ENCODE data around the gene GPBP1L1. TPM values are rescaled to one million over a fixed set of nuclear protein-coding genes. Genes with fewer than 3 reads are reported as not detected.

The GPBP1L1 gene
- polyA plus RNA-seq, 1 donor (not counting 4 experiments of a cell fraction or from before 2014, with no cell fraction given) = 64.1 TPM

DNA sequence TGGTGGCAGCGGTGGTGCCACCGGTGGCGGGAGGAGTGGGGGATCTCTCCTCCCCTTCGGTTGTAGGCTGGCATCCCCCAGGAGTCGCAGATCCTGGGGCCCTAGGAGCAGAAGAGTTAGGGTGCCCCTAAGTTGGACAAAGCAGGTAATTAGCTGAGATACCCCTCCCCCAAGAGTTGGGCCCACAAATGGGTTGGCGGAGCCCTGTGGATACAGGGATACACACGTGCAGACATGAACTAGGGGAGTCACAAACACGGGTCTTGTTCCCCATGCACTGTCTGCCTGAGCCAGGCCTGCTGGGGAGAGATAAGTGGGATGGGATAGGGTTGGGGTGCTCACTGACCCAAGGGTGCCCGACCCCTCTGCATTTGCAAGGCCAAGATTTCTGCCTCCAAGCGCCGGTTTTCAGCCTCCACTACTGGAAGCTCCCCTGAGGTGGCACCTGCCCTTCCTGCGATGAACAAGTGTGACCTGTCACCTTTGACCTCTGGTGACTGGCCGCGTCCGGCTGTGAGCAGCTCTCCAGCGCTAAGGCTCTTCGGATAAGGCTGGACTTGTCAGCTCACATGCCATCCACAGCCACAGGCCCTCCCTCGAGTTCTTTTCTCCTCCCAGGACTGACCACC lies 64.3 kb downstream of the GPBP1L1 start:
- Histone ChIP-seq H4K20me1 (ENCODE audit: control insufficient read depth, extremely low read depth, insufficient read depth, low read length) (no peaks in the 10 kb centered on the region), H2AFZ (ENCODE audit: control insufficient read depth, low read length) (no peak overlapping the region), H3K27ac (ENCODE audit: control insufficient read depth, insufficient read depth, low read length) (no peak overlapping the region), H3K4me3 (ENCODE audit: control insufficient read depth in 2 of 3, extremely low read depth in 1 of 3, insufficient read depth in 2 of 3, low read depth in 1 of 3, low read length in 3 of 3) (no peak overlapping the region), H3K9ac (ENCODE audit: control insufficient read depth, extremely low read depth, insufficient read depth, low read length) (no peak overlapping the region), H3K9me3 (ENCODE audit: control insufficient read depth, low read depth, low read length) (no peaks in the 10 kb centered on the region), H3K36me3 (ENCODE audit: control insufficient read depth in 2 of 2, extremely low read depth in 1 of 2, insufficient read depth in 2 of 2, low read length in 2 of 2) (peaks cover 12 to 15% of the 10 kb centered on the region in 2 experiments), H3K27me3 (ENCODE audit: control insufficient read depth, extremely low read depth, insufficient read depth, low read length) (no peaks in the 10 kb centered on the region), H3K4me2 (ENCODE audit: control insufficient read depth, extremely low read depth, insufficient read depth, low read depth, low read length) (no peak overlapping the region), H3K79me2 (ENCODE audit: control insufficient read depth, insufficient read depth, low read length) (no peaks in the 10 kb centered on the region), H3K4me1 (ENCODE audit: control insufficient read depth, extremely low read depth, insufficient read depth, low read length) (peaks cover 17% of the 10 kb centered on the region), H3K9me1 (ENCODE audit: control insufficient read depth, extremely low read depth, insufficient read depth, low read length) (peaks cover 5% of the 10 kb centered on the region)
- DNase-seq (ENCODE audit: low read depth, low spot score) = no peak
- FAIRE-seq = no peak
- TF ChIP-seq, protein P1, sequence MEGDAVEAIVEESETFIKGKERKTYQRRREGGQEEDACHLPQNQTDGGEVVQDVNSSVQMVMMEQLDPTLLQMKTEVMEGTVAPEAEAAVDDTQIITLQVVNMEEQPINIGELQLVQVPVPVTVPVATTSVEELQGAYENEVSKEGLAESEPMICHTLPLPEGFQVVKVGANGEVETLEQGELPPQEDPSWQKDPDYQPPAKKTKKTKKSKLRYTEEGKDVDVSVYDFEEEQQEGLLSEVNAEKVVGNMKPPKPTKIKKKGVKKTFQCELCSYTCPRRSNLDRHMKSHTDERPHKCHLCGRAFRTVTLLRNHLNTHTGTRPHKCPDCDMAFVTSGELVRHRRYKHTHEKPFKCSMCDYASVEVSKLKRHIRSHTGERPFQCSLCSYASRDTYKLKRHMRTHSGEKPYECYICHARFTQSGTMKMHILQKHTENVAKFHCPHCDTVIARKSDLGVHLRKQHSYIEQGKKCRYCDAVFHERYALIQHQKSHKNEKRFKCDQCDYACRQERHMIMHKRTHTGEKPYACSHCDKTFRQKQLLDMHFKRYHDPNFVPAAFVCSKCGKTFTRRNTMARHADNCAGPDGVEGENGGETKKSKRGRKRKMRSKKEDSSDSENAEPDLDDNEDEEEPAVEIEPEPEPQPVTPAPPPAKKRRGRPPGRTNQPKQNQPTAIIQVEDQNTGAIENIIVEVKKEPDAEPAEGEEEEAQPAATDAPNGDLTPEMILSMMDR (optimal IDR thresholded peaks at IDR 0.05 in 1 of 3, IDR thresholded peaks at IDR 0.05 in 1 of 3, conservative IDR thresholded peaks at IDR 0.05 in 1 of 3; ENCODE audit: extremely low read depth in 1 of 3, insufficient read depth in 2 of 3, low read length in 3 of 3) = no peak
- TF ChIP-seq EZH2 (IDR thresholded peaks at IDR 0.05; ENCODE audit: low read length) = no peak
- dilution Hi-C loops (cut with MboI; ENCODE audit: extremely low pct_ligation_motif_present, low sequenced_read_pairs) = no loop called here

DNA sequence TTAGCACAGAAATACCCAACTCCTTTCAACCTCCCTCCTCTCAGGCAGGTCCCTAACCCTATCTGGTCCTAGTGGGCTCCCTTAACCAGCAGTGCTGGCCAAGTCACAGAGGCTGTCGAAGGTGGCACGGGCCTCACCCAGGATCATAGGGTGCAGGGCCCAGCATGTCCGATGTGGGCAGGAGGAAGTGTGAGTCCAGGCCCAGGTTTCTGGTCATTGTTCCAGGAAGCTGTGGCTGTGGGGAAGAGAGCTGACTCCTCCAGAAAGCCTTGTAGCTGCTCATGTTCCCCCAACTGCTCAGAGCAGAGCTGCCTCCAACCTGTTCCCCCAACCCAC lies 64.9 kb downstream of the GPBP1L1 start:
- DNase-seq (ENCODE audit: low read depth, low spot score) = no peak
- H3K27ac ChIP-seq (ENCODE audit: control insufficient read depth, insufficient read depth, low read length) = no peak overlapping the region

More for the DNA sequence above, 64.9 kb downstream of the GPBP1L1 start:
- no peaks in the 10 kb centered on the region for H4K20me1 ChIP-seq (ENCODE audit: control insufficient read depth, extremely low read depth, insufficient read depth, low read length)
- H2AFZ ChIP-seq (ENCODE audit: control insufficient read depth, low read length) = no peak overlapping the region
- no peak overlapping the region for H3K4me2 ChIP-seq (ENCODE audit: control insufficient read depth, extremely low read depth, insufficient read depth, low read depth, low read length)
- no peak overlapping the region for H3K4me3 ChIP-seq (ENCODE audit: control insufficient read depth in 2 of 3, extremely low read depth in 1 of 3, insufficient read depth in 2 of 3, low read depth in 1 of 3, low read length in 3 of 3)
- dilution Hi-C loops (cut with MboI; ENCODE audit: extremely low pct_ligation_motif_present, low sequenced_read_pairs) = no loop called here
- no peaks in the 10 kb centered on the region for H3K27me3 ChIP-seq (ENCODE audit: control insufficient read depth, extremely low read depth, insufficient read depth, low read length)
- FAIRE-seq = no peak
- no peak overlapping the region for H3K9ac ChIP-seq (ENCODE audit: control insufficient read depth, extremely low read depth, insufficient read depth, low read length)
- no peak for TF ChIP-seq EZH2 (IDR thresholded peaks at IDR 0.05; ENCODE audit: low read length)
- TF ChIP-seq, protein P1 (optimal IDR thresholded peaks at IDR 0.05 in 1 of 3, IDR thresholded peaks at IDR 0.05 in 1 of 3, conservative IDR thresholded peaks at IDR 0.05 in 1 of 3; ENCODE audit: extremely low read depth in 1 of 3, insufficient read depth in 2 of 3, low read length in 3 of 3) = no peak
- peaks cover 14 to 15% of the 10 kb centered on the region in 2 experiments for H3K36me3 ChIP-seq (ENCODE audit: control insufficient read depth in 2 of 2, extremely low read depth in 1 of 2, insufficient read depth in 2 of 2, low read length in 2 of 2)
- H3K79me2 ChIP-seq (ENCODE audit: control insufficient read depth, insufficient read depth, low read length) = no peaks in the 10 kb centered on the region
- H3K9me3 ChIP-seq (ENCODE audit: control insufficient read depth, low read depth, low read length) = no peaks in the 10 kb centered on the region
- H3K9me1 ChIP-seq (ENCODE audit: control insufficient read depth, extremely low read depth, insufficient read depth, low read length) = peaks cover 5% of the 10 kb centered on the region
- H3K4me1 ChIP-seq (ENCODE audit: control insufficient read depth, extremely low read depth, insufficient read depth, low read length) = peaks cover 17% of the 10 kb centered on the region
